Activated T-helper 1 cell treated with anti-CD3 and anti-CD28 coated beads, Interleukin-2, amount 50 U/mL, for 16 hours (primary cell): ENCODE results near the gene TMEM131L.

Experiments
- DNase-seq, 2 donors: peaks; one replicate each; pipeline ENCODE4 v3.0.0-alpha.2; 2020; ENCODE audit warnings: low read depth in 1 of 2, low spot score in 1 of 2

TMEM131L gene

GRCh38 chr4:153518637-153519389 lies 52.7 kb downstream of the TMEM131L start:
- DNase-seq: no peak

- DNase-seq: no peak
These were observed 53.5 kb downstream of the TMEM131L start for GRCh38 chr4:153519687-153520086.

- no peak for DNase-seq
These were observed 54.1 kb downstream of the TMEM131L start for GRCh38 chr4:153520227-153520626.

- DNase-seq: no peak
These were observed 54.7 kb downstream of the TMEM131L start for GRCh38 chr4:153520801-153521329.

- no peak for DNase-seq
These were observed 55.3 kb downstream of the TMEM131L start for GRCh38 chr4:153521478-153521877.

GRCh38 chr4:153521999-153522801 lies 56.0 kb downstream of the TMEM131L start:
- DNase-seq: peak in 1 of 2 donors; percentile 17

- peak in 1 of 2 donors; percentile 28 for DNase-seq
These were observed 56.6 kb downstream of the TMEM131L start for GRCh38 chr4:153522802-153523094.

- DNase-seq: no peak
These were observed 57.1 kb downstream of the TMEM131L start for GRCh38 chr4:153523164-153523796.

GRCh38 chr4:153523941-153524386 lies 57.8 kb downstream of the TMEM131L start:
- no peak for DNase-seq

GRCh38 chr4:153524682-153525081 lies 58.5 kb downstream of the TMEM131L start:
- no peak for DNase-seq

- no peak for DNase-seq
These were observed 61.5 kb downstream of the TMEM131L start for GRCh38 chr4:153527690-153528089.

GRCh38 chr4:153528705-153529485 lies 62.7 kb downstream of the TMEM131L start:
- DNase-seq: no peak

- no peak for DNase-seq
These were observed 63.5 kb downstream of the TMEM131L start for GRCh38 chr4:153529646-153530045.

- DNase-seq: no peak
These were observed 64.3 kb downstream of the TMEM131L start for GRCh38 chr4:153530284-153530999.

GRCh38 chr4:153531000-153531358 lies 64.8 kb downstream of the TMEM131L start:
- DNase-seq: no peak

GRCh38 chr4:153531976-153532626 lies 65.9 kb downstream of the TMEM131L start:
- no peak for DNase-seq

- DNase-seq: no peak
These were observed 66.5 kb downstream of the TMEM131L start for GRCh38 chr4:153532636-153533035.

- DNase-seq: no peak
These were observed 67.2 kb downstream of the TMEM131L start for GRCh38 chr4:153533387-153533786.

GRCh38 chr4:153534792-153535629 lies 68.9 kb downstream of the TMEM131L start:
- no peak for DNase-seq
